Measurements from ENCODE around the gene WDR46. TPM values are rescaled to one million over a fixed set of nuclear protein-coding genes. Genes with fewer than 3 reads are reported as not detected.
"Not testable (repeated sequence)": the region's sequence is repeated elsewhere in the genome, so short reads cannot be mapped to it uniquely, and the experiment has no call there.

WDR46 gene
- total RNA-seq, 1 experiment from 2014 or later, result 28.8 TPM

DNA sequence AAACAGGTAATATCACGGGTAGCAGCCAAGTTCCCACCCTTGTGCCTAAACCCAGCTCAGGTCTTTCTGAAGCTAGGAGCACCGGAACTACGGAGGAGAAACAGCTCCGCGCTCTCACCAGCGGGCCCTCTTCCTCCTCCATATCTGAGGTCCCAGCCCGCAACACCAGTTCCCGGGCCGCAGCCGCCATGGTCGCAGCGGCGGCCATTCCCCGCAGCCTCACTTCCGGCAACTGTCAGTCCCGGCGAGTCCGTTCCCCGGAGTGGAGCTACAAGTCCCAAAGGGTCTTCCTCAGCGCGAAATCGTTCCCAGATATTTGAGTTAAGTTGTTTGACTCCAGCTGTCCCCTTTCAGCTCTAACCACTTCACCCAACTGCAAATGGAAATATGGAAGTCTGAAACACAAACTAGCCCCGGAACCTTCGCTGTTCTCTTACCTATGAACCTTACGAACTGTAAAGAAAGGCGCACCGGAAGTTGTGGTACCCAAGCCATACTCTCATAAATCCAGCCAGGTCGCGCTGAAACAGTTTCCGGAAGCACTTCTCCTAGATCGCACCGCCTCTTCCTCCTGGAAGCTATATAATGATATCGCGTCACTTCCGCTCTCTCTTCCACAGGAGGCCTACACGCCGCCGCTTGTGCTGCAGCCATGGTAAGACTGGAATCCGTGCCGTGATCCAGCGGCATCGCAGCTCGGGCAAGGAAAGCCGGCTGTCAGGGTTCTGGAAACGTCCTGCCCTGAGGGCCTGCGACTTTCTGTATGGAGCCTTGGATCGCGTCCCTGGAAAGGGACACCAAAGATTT, 17.4 kb downstream of the WDR46 start, which contains the start of the genes RPS18 and VPS52:
Gene RPS18 (plus strand): TSS at position 608 of the 807 bp plus-strand sequence. CDS start 45 bp downstream, at position 653.
Gene VPS52 (minus strand): TSS at position 409 of the 807 bp plus-strand sequence. CDS start 201 bp downstream, at position 208.
- peak; percentile 97 for DNase-seq (ENCODE audit: extremely low read depth, low read depth)

DNA sequence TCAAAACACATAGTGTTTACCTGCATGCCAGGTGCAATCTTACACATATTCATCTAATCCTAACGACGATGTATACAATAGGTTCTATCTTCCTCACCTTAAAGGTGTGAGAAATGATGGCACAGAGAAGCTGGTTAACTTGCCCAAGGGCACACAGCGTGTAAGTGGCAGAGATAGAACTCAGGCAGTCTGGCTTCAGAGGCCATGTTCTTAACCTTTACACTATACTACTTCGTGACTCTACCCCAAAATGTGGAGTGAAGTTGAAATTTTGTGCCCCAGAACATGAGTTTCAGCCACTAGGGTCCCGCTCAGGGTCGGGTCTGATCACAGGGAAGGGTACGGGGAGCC, 17.9 kb downstream of the WDR46 start:
- DNase-seq (ENCODE audit: extremely low read depth, low read depth), result no peak

DNA sequence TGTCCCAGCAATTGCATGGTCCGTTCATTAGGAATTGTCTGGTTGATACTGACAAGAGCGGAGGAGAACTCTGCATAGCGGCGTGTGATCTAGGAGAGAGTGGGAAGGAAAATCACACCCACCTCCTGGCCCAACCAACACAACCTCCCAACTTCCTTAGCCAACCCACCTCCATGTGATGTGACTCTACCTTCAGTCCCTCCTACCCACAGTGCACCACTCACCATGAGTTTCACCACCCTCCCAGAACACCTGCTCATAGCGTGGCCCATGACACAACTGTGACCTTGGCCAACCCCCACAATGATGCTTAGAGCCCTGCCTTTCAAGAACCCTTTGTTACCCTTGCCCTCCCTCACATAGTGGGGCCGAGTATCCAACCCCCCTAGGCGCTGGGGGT, 25.0 kb downstream of the WDR46 start:
- no peak for DNase-seq (ENCODE audit: extremely low read depth, low read depth)

DNA sequence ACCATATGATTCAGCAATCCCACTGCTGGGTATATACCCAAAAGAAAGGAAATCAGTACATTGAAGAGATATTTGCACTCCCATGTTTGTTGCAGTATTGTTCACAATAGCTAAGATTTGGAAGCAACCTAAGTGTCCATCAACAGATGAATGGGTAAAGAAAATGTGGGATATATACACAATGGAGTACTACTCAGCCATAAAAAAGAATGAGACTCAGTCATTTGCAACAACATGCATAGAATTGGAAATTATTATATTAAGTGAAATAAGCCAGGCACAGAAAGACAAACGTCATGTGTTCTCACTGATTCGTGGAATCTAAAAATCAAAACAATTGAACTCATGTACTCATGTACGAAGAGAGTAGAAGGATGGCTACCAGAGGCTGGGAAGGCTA, 26.5 kb downstream of the WDR46 start:
- DNase-seq (ENCODE audit: extremely low read depth, low read depth), result not testable (repeated sequence)

DNA sequence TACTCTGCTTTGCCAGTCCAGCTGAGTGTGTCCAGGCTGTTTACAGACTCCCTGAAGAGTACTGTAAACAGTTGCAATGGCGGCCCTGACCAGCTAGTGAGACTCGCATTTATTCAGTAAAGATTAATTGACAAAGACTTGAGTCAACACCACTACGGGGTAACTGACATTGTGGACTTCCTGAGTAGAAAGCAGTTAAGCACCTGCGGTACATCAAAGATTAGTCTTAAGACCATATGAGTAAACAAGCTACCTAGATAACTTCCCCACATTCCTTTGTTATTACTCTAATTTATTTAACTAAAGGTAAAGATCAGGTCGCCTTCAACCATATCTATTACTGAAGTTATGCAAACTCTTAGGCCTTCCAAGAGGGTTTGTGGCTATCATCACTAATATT, 30.0 kb downstream of the WDR46 start:
- DNase-seq (ENCODE audit: extremely low read depth, low read depth), result no peak

DNA sequence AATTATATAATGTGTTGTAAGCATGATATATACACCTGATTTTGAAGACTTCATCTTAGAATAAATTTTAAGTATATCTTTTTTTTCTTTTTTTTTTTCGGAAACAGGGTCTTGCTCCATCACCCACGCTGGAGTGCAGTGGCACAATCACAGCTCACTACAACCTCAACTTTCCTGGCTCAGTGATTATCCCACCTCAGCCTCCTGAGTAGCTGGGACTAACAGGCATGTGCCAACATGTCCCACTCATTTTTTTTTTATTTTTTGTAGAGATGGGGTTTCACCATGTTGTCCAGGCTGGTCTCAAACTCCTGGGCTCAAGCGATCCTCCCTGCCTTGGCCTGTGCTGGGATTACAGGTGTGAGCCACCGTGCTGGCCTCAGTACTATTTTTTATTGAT, 34.4 kb downstream of the WDR46 start:
- no peak for DNase-seq (ENCODE audit: extremely low read depth, low read depth)

DNA sequence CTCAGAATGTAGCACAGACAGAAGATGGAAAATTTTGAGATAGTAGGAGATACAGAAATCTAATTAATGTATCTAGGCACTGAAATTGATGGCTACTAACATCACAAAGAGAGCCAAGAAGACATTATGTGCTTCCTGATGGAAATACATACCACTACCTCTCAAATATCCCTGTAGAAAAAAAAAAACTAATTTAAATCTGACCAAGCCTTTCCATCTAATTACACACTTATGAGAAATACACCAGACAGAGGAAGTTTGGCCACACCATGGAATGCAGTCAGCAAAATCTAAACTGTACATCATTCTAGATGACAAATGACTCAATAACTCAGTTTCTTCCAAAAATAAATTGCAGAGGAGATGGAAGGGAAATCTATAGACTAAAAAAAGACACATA, 36.3 kb downstream of the WDR46 start:
- no peak for DNase-seq (ENCODE audit: extremely low read depth, low read depth)

DNA sequence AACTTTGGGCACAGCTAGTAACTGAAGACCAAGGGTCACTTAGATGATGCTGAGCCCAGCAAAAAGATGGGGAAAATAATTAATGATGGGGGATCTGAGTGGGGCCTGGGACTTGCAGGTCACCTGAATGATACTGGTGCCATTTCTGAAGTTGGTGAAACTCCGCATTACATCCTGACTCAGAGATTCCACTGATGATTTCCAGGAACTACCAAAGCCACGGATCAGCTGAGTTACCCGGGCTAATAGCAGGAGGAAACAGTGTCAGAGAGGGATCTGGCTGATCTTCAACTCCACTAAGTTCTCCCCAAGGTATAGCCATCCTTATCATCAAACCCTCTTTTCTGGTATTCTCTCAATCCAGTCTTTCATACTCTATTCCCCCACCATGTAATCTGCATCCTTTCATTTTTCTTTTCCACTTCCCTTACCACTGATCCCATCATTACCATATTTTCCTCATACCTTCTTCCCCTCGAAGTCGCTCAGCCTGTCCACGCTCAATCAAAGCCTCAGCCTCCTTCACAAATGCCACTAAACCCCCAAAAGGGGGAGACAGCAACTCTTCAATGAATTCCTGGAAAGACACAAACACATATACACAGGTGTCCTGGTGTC, 37.5 kb downstream of the WDR46 start:
- no peak for DNase-seq (ENCODE audit: extremely low read depth, low read depth)

DNA sequence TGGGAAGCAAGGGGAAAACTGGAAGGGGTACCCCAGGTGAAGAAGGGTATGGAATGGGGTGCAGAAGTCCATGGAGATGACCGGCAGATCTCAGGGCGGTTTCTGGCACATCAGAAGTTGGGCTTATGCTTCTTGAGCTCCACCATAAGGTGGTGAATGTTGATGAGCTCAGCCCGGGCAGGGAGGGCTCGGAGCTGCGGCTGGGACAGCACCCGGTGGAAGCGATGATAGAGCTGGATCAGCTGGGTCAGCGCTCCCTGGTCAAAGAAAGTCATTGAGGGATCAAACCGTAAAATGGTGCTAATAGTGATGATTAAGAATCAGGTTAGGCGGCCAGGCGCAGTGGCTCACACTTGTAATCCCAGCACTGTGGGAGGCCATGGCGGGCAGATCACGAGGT, 38.3 kb downstream of the WDR46 start:
- DNase-seq (ENCODE audit: extremely low read depth, low read depth), result no peak

DNA sequence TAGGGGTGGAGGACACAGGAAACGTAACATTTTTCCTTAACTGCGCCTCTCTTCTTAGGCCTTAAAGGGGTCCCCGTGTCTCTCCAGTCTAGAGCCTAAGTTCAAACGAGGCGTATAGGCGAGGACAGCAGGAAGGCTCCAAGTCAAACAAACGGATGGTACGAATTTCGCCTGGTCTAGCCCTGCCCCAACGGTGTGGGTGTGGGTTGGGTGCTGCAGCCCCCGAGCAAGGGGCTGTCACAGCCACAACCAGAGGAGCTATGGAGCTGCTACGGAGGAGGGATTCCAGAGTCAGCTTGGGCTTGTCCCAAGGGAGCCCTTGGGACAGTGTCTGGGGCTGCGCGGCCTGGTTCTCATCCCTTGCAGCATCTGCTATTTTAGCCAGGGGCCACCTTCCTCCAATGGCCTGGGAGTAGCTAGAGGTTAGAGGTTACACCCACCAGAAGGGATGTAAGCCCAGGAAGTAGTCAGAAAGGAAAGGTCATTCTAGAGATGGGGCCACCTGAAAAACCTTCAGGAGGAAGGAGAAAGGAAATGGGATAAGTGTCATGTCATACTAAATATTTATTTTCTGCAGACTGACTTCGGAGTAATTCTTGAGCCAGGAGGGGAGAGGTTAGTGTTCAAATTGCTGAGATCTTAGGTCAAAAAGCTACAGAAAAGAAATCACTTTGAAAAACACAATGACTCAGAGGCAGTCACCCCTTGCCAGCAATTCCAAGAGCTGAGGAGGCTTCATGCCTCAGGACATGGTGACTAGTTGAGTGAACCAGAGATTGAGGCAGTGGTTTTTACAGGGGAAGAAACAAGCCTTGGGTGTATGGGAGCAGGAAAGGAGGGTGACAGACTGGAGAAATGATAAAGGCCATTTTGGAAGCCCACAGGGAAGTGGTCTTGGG, 39.1 kb downstream of the WDR46 start:
- DNase-seq (ENCODE audit: extremely low read depth, low read depth), result no peak

DNA sequence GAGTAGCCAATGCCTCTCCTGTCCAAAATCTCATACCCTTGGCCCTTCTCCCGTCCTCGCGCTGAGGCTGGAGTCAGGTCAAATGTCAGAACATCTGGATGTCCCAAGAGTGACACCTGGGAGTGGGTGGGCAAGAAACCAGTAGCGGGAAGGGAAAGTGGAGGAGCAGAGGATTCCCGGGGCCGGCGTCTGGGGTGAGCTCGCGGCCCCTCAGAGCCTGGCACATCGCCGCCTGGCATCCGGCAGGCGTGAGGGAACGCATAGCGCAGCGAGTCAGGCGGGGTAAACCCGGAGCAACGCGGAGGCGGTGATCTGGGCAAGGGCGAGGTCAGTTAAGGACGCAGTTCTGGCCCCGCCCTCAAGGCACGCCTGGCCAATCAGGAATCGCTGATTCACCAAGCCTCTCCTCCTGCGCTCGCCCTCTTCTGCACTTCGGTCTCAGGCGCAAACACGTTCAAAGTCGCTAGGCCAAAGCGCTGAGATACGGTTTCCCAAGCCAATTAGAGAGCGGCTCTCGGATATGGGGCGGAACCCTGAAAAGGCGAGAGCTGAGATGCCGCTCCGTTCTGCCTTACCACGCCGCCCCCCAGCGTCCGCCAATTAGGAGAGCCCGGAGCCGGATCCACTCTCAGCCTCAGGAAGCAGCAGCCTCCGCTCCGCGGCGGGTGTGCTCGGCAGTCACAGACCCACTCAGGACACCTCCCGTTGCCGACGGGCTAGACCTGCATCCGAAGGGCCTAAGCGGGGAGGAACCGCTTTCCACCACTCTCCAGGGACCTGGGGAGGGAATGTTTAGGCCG, 39.9 kb downstream of the WDR46 start:
- DNase-seq (ENCODE audit: extremely low read depth, low read depth), result peak; percentile 97

DNA sequence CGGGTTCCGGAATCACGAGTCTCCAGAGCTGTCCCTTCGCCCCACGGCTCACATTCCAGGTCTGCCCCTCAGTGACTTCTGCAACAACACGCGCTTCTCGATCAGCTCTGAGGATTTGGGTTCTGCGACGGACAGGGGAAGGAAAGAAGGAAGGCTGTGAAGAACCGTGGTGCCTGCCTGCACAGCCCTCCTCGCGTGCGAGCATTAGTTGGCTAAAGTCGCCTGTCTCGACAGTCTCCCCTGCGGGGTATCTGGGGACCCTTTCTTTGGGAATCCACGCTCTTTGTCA, 40.5 kb downstream of the WDR46 start:
- no peak for DNase-seq (ENCODE audit: extremely low read depth, low read depth)

DNA sequence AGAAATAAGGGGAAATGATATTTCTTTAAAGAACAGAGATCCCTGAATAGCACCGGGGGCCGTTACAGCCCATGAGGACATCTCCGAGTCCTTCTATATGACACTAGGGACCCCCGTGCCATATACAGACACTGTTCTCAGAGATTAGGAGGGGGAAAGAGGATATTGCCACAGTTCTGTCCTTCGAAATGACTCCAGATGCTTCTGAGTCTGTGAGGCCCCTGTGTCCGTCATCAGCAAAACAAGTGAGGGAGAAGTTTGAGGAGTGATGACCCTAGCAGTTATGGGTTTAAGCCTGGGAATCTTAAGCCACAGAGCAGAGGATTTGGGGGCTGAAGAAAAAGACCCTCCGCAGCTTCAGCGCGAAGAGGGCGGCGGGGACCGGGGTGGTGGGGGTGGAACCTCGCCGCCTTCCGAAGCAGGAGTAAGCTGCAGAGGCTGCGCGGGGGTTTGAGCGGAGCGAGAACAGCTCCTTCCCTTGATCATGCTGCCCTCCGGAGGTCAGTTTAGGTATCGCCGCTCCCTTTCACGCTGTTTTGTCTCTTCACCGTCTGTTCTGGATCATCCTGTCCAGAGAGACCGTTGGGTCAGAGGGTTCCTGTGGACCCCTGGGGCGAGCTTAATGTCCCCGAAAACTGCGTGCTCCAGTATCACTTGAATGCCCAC, 40.9 kb downstream of the WDR46 start:
- peak; percentile 80 for DNase-seq (ENCODE audit: extremely low read depth, low read depth)

DNA sequence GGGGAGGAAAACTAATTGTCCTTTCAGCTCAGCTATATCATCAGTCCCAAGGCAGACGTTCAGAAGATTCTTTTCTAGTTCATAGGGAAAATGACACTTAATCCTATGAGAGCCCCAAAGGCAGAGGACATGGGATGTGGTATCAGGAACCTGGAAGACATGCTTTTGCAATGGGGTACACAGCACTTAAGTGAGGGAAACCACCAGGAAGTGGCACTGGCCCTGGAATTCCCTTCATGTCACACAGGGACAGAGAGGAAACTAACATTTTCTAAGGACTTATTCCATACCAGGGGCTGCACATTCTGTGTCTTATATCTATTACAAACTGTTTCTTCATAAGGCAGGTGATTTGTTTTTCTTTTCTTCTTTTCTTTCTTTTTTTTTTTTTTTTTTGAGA, 45.6 kb downstream of the WDR46 start:
- DNase-seq (ENCODE audit: extremely low read depth, low read depth), result no peak

DNA sequence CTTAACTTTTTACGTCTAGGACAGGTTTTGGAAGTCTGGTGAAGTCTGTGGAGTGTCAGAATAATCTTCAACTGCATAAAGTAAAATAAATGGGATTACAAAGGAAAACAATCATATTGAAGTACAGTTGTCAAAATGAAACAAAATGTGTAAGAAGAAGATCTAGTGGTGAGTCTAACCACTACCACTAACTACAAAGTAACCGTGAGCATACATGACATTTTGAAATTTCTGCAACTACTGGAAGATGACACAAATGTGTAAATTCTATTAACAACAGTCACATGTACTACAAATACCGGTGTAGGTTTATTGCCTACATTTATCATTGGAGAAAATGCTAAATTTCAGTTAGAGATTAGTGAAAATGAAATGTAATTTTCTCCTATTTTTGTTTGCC, 47.1 kb downstream of the WDR46 start:
- no peak for DNase-seq (ENCODE audit: extremely low read depth, low read depth)

DNA sequence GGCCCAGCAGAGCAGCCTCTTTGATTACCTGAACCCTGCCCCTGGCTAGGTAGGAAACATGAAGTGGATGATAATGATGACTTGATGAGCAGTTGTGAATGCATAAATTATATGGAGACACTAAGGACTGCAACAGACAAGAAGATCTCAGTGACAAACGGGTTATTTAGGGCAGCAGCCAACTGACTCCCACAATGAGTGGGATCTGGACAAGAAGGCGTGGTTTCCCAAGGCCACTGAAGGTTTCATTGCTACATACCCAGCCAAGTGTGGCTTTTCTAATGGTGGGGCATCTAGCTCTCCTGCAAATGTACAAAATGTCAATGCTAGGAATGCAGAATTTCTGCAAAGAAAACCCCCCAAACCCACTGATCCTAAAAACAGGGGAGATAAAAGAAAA, 51.3 kb downstream of the WDR46 start:
- no peak for DNase-seq (ENCODE audit: extremely low read depth, low read depth)

DNA sequence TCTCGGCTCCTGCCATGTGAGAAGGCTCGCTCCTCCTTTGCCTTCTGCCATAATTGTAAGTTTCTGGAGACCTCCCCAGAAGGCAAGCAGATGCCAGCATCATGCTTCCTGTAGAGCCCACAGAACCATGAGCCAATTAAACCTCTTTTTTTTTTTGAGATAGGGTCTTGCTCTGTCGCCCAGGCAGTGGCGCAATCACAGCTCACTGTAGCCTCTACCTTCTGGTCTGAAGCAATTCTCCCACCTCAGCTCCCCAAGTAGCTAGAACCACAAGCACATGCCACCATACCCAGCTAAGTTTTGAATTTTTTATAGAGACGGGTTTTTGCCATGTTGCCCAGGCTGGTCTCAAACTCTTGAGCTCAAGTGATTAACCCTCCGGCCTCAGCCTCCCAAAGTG, 52.2 kb downstream of the WDR46 start:
- no peak for DNase-seq (ENCODE audit: extremely low read depth, low read depth)

DNA sequence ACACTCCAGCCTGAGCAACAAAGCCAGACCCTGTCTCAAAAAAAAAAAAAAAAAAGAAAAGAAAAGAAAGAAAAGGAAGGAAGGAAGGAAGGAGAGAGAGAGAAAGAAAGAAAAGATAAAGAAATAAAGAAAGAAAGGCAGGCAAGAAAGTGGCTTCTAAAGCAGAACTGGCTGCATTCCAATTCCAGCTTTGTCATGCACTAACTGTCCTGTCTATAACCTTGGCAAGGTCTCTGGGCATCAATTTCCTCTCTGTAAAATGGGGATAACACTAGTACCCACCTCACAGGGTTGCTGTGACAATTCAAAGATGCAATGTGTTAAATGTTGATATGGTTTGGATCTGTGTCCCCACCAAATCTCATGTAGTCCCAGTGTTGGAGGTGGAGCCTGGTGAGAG, 52.7 kb downstream of the WDR46 start:
- DNase-seq (ENCODE audit: extremely low read depth, low read depth), result no peak

DNA sequence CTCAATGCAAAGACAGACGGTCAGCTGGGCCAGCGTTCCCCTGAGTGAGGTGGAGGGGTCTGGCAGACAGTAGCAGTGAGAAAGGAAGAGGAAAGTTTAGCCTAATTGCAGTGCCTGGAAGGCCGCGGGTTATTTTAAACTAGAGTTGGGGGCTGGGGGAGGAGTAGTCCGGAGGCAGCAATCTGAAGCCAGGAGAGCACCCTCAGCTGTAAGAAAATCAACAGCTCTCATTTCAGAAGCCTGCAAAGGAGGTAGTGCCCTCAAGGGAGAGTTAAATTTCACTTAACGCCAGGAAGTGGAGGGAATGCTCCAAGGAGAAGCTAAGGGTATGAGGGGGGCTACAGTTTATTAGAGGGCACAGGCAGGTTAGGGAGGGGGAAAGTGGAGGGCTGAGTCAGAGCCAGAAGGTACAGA, 53.8 kb downstream of the WDR46 start:
- DNase-seq (ENCODE audit: extremely low read depth, low read depth), result no peak
